Stimulated activated CD8-positive, alpha-beta memory T cell treated with anti-CD3 and anti-CD28 coated beads, Interleukin-7, amount 100 ng/mL, for 1 hour (primary cell): ENCODE measurements around the gene SURF2.

Experiments used
- DNase-seq, 2 donors: peaks; one replicate each; pipeline ENCODE4 v3.0.0-alpha.2; 2020; ENCODE audit warnings: low read depth in 2 of 2

The SURF2 gene

DNA sequence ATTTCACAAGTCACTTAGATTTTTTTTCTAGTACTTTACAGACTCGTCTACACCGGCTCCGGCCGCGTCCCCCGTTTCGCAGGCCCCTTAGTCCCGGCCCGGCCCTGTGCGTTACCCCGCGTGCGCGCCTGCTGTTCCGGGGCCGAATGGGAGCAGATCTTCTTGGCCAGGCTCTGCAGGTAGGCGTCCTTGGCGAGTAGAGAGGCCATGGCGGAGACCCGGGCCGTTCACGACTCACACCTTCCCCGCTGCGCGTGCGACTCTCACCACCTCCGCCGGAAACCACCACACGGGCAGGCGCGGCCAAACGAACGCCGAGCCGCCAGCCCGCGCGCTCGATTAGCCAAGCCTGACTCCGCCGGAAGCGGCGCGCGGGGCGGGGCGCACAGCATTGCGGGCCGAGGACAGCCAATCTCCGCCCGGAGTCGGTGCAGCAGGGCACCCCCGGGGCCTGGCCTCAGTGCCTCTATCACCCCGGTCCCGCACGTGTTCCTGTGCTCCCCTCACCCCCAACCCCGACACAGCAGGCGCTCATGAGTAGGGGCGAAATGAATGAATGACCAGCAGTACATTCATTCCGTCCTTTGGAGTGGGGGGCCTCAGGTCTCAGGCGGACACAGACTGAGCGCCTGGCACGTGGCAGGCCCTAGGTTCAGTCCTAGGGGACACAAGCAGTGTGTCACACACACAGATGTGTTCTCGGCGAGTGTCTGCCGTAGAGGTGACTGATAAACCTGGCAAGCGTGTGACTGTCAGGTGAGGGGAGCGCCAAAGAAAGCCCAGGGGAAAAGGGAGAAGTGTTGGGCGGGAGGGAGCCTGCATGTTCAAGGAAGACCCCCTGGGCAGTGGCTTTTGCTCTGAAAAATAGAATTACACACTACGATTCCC, 20.2 kb upstream of the SURF2 start, which contains the start of gene SURF6:
TSS of gene SURF6 (minus strand) at position 265 of the 888 bp plus-strand sequence. CDS start at position 209, 56 bp downstream.
- DNase-seq = peak; percentile 84 to 85

- no peak for DNase-seq
These were observed 16.7 kb upstream of the SURF2 start for GRCh38 chr9:133339641-133340040.

GRCh38 chr9:133340256-133340655, 16.1 kb upstream of the SURF2 start:
- DNase-seq = no peak

DNA sequence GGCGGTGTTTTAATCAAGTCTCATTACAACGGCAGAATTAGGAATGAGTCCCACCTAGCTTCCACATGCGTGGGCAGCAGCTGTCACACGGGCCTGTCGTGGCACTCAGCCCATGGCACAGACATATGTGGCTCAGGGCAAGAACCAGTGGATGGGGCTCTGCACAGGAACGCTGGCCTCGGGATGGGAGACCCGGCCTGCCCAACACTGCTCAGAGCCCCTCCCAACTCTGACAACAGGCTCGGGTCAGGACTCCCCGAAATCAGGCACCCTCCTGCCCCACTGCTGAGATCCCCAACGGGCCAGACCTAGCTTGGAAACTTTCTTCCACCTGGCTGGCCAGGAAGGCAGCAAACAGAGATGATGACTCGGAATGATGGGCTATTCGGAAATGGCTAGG, 15.4 kb upstream of the SURF2 start:
- no peak for DNase-seq

- DNase-seq = no peak
These were observed 14.8 kb upstream of the SURF2 start for GRCh38 chr9:133341369-133342068.

DNA sequence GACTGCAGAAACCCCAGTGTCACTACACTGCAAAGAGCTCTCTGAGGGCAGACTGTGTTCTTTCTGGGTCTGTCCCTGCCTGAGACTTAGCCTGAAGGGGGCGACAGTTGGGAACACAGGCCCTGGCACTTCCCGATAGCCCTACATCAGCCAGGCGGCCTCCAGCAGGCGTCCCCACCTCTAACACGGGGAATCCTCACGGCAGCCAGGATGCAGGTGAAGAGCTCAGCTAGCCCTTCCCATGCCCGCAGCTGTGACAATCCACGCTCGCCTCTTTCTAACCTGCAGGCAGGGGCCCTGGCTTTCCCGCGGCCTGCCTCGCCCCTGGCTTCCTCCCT, 14.3 kb upstream of the SURF2 start:
- no peak for DNase-seq

- DNase-seq = no peak
These were observed 13.8 kb upstream of the SURF2 start for GRCh38 chr9:133342570-133342969.

DNA sequence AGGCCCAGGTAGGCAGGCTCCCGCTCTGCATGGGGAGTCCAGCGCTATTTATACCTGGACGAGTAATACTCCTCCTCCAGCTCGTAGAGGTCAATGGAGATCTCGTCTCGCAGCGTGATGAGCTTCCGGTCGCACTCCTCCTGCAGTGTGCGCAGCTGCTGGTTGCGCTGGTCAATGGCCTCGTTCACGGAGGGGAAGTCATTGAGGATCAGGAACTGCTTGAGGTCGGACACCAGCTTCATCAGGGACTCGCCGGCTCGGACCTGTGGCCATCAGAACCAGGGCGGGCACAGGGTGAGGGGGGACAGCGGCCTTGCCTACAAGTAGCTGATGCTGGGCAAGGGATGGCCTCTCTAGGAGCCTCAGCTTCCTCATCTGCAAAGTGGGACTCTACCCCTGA, 12.3 kb upstream of the SURF2 start:
- no peak for DNase-seq

- DNase-seq = no peak
These were observed 11.4 kb upstream of the SURF2 start for GRCh38 chr9:133344979-133345378.

DNA sequence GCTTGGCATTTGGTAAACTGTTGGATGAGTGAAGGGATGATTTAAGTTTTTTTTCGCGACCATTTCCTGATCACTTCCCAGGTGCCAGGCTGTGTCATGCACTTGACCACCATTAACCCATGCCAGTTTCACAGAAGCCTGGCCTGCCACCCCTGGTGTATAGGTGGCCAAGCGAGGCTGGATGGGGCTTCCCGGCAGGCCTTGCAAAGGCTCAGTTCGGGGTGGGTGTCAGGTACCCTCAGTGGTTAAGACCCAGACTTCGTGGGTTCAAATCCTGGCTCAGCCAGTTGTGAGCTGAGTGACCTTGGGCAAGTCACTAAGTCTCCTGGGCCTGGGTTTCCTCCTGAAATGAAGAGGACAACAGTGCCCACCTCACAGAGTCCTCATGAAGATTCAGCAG, 10.8 kb upstream of the SURF2 start:
- no peak for DNase-seq

DNA sequence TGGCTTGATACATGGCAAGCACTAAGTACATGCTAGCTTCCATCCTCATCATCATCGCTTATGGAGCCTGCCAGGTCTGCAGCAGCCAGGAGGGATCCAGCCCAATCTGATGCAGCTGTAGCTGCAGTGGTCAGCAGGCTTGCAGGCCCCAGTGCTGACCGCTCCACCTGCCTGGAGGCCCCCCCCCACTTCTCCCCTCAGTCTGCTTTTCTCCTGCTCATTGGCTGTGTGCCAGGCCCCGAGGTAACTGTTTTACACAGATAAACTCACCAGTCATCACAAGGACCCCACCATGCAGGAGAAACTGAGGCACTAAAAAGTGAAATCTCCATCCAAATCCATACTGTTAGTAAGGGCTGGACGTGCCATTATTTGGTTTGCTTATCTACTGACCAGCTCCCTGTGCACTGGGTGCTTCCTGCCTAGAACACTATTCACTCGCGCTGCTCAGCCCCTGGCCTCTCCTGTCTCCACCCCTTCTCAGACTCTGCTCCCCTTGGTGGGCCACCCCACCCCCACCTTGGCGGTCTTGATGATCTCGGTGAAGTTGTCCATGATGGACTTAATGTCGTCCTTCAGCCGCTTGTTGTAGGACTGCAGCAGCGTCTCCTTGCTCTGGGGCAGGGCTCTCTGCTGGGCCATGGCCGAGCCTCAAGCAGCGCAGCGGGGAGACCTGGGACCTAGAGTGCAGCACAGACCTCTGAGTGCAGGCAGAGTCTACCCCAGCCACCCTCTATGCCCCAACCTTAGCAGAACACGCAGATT, 10.1 kb upstream of the SURF2 start:
- no peak for DNase-seq

DNA sequence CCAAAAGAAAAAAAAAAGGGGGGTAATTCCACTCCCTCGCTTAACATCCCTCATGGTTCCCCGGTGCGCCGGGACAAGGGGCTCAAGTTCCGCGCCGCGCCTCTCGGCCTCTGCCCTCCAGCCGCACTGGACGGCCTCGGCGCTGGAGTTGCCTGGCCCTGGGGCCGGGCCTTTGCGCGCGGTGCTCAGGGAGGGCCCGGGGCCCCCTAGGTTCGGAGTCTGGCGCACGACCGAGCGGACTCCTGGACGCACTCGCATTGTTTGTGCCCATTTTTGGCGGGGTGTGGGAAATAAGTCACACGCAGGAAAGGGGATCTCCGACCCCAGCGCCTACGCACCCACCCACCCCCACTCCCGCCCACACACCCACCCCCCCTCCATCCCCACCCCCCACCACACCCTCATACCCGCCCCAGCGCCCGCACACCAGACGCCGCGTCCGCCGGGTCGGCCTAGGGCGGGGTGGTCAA, 8.8 kb upstream of the SURF2 start:
- DNase-seq = no peak

DNA sequence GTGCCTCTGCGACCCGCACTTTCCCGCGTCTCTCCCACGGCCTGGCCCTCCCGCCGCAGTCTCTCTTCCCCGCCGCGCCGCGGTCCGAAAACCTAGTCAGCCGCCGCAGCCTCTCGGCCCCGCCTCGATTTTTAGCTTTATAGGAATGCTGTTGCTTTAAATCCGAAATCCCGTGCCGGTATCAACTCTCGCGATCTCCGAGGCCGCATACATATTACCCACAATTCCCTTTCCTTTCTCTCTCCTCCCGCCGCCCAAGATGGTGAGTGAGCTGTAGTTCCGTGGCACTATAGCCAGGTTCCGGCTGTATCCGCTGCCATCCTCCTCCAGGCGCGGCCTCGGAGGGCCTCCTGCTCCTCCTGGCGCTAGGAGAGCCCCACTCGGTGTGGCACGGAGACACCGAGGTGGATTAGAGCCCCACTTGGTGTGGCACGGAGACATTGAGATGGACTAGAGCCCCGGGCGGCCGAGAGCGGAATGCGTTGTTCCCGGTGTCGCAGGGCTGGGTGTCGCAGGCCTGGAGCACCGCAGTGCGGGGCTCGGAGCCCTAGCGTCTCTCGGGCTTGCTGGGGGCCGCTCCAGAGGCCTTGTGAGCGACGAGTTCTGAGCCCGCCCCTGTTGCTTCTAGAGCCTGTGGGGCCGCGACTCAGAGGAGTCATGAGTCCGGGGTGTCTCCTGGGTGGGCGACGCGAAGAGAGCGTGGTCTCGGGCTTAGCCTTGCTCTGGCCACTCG, 8.2 kb upstream of the SURF2 start, which contains the start of the genes MED22 and RPL7A:
TSS of gene MED22 (minus strand) at position 147 of the 733 bp plus-strand sequence. CDS start 1,469 bp downstream, outside the sequence.
TSS of gene RPL7A (plus strand) at position 234 of the 733 bp plus-strand sequence. CDS start at position 260, 26 bp downstream.
- DNase-seq = peak; percentile 78 to 81

DNA sequence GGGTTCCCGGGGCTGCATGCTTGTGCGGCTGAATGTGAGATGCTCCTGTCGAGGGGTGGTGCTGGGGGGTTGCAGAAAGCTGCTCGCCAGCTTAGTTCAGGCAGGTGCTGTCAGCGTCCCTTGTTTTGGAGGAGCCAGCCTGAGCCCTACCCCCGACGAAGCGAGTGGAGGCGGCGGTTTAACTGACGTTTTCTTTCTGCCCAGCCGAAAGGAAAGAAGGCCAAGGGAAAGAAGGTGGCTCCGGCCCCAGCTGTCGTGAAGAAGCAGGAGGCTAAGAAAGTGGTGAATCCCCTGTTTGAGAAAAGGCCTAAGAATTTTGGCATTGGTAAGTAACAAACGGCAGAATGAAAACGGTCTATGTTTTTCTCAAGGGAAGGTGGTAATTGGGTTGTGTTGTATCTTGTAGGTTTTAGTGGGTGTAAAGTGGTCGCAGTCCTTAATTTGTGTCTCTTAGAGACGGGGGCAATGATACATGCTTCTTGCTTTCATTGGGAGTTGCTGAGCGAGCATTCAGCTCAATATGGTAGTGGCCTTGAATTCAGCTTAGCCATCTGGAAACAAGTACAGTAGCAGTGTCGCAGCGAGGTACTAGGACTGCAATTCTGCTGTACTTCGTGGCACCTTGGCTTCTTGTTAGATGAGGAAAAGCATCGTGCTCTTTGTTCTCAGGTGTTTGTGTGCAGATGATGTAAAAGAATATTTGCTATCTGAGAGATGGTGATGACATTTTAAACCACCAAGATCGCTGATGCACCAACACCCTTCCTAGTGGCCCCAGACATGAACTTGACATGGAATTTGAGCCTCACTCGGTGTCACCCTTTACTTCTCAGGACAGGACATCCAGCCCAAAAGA, 7.4 kb upstream of the SURF2 start:
- DNase-seq = no peak

GRCh38 chr9:133349965-133350616, 6.3 kb upstream of the SURF2 start:
- no peak for DNase-seq

- no peak for DNase-seq
These were observed 4.8 kb upstream of the SURF2 start for GRCh38 chr9:133351526-133351907.

DNA sequence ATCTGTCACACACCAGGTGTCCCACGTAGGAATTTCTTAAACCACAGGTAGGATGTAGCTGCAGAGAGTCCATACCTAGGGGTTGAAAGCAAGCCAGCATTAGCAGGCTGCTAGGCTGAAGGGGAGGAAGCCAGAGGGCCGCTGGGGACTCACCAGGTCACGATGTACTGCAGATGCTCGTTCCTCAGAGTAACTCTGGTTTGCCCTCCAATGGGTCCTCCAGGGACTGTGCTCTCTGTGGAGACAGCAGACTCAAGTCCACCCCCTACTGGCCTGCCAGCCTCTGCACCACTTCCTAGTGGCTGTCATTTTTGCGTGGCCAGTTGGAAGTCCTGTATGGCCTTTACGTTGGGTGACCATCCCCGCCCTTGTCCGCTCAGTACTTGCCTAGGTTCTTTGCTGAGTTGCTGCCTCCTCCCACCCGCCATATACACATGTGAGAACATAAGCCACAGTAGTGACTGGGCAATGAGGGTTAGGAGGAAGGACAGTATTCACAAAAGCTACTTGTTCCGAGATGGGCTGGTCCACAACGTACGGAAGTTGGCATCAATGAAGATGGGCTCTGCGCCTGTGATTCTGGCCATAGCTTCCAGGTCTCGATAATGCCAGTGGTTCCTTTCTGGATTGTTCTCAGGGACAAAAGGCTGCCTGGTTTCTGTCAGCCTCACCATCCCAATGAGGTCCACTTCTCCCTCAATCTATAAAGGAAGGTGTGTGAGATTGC, 4.3 kb upstream of the SURF2 start:
- no peak for DNase-seq

DNA sequence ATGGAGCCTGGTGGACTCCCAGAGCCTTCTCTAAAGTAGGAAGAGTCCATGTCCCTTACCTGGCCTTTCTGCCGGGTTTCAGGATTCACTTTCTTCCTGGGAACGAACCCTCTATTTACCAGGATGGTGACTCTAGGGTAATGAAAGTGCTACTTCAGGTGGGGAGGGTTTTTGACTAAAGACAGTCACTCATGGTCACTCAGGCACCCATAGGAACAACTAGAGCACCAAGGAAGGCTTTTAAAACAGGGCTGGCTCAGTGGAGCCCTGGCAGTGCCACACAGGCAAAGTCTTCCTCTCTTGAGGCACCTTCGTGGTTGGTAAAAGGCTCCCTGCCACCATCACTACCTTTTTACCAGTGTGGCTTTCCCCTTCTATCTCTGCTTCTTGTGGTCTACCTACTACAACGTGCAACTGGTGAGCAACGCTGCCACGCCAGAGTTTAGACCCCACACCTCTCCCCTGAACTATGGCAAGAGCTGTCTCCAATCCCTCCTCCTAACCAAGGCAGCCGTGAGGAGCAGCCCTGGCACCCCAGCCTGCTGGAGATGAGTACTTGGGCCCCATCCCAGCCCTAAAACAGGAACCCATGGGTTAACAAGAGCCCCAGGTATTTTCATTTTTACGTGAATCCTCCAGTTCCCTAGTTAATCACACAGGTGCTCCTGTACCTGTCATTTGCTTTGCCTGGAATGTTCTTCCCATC, 3.6 kb upstream of the SURF2 start:
- DNase-seq = no peak

DNA sequence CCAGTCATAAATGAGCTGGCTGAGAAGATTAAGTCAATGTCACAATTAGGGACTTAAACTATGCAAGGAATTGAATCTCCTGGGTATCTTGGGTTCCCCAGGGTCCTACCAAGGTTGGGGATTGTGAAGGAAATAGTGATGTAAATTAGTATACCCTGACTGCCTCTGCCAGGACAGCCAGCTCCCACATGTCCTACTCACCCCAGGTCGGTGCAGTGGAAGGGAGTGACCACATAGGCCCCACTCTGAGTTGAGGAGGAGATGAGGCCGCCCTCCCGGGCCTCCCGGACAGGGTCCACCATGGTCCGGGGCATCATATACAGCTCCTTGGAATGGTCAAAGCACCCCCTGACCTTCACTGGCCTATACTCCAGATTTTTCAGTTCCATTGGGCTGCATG, 2.8 kb upstream of the SURF2 start:
- no peak for DNase-seq
